Measurements from ENCODE around the gene SETD4. TPM values are rescaled to one million over a fixed set of nuclear protein-coding genes. Genes with fewer than 3 reads are reported as not detected.

The SETD4 gene, protein sequence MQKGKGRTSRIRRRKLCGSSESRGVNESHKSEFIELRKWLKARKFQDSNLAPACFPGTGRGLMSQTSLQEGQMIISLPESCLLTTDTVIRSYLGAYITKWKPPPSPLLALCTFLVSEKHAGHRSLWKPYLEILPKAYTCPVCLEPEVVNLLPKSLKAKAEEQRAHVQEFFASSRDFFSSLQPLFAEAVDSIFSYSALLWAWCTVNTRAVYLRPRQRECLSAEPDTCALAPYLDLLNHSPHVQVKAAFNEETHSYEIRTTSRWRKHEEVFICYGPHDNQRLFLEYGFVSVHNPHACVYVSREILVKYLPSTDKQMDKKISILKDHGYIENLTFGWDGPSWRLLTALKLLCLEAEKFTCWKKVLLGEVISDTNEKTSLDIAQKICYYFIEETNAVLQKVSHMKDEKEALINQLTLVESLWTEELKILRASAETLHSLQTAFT
- total RNA-seq (2022; extraction: Qiagen RNA extraction) = 8.8 to 10.5 TPM (median 9.7 TPM) in 5 replicates

DNA sequence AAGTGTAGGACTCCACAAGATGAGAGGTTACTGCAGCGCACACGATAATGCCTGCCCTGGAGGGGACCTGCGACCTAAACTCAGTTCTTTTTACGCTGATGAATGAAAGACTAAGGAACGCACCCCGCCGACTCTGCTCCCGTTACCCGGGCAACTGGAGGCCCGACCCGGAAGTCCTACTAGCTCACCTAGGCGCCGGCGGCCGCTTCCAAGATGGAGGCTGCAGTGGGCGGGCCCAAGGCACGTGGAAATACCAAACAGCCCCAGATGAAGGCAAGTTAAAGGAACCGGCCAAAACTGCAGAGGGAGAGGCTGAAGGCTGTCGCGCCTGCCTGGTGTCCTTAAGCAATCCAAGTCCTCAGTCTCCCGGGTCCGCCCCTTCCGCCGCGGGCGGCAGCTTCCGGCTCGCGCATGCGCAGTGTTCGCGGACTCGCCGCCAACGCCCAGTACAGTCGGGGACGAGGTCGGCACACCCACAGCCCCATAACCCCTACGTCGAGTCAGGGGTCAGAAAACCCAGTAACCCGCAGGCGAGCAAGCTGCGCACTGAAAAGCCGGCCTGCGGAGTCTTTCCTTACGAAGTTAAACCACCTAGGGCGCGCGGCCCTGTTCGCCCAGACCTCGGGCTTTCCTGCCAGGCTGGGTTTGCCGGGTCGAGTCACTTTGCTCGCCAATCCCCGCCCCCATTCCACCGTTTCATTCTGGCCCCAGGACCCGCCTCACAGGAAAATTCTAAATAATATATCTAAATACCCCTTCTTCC, at the start of gene SETD4:
Gene SETD4 (minus strand): TSS at position 368 of the 763 bp plus-strand sequence. CDS start 1,638 bp downstream, outside the sequence.

DNA sequence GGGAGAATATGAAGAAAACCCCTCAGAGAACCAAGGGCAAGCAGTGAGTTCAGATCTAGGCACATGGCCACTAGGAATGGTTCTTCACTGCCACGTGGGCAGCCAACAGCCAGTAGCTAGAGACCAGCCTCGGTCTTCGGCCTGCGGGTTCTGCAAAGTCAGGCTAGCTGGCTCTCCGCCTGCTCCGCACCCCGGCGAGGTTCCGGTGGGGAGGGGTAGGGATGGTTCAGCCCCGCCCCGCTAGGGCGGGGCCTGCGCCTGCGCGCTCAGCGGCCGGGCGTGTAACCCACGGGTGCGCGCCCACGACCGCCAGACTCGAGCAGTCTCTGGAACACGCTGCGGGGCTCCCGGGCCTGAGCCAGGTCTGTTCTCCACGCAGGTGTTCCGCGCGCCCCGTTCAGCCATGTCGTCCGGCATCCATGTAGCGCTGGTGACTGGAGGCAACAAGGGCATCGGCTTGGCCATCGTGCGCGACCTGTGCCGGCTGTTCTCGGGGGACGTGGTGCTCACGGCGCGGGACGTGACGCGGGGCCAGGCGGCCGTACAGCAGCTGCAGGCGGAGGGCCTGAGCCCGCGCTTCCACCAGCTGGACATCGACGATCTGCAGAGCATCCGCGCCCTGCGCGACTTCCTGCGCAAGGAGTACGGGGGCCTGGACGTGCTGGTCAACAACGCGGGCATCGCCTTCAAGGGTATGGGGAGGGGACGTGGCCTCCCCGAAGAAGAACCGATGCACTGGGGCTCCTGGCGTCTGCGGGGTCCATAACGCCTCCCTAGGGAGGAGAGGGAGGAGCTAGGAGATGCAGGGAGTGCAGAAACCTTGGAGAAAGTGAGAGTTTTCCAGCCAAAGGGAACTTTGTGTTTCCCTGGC, 9.6 kb upstream of the SETD4 start, which contains the start of gene CBR1:
Gene CBR1 (plus strand): TSS at position 312 of the 871 bp plus-strand sequence. CDS start 92 bp downstream, at position 404.

Other genes with a start within 250 kb of the SETD4 start
- gene CBR1, start 9.5 kb upstream of the SETD4 start, total RNA-seq (2022; extraction: Qiagen RNA extraction) = 144 to 169 TPM (median 164 TPM) in 5 replicates
- gene CBR3, start 74.6 kb upstream of the SETD4 start, total RNA-seq (2022; extraction: Qiagen RNA extraction) = 9.9 to 11.6 TPM (median 11.3 TPM) in 5 replicates
- gene DOP1B, start 96.3 kb upstream of the SETD4 start, total RNA-seq (2022; extraction: Qiagen RNA extraction) = 3.4 to 4.3 TPM (median 3.5 TPM) in 5 replicates

All from A549 treated with AZD2906 at 1 μM for 4 hours (cell line).